K562 (cell line): ENCODE data around the gene FAM111B. TPM values are rescaled to one million over a fixed set of nuclear protein-coding genes. Genes with fewer than 3 reads are reported as not detected.

ENCODE experiments used
- BRCA1 ChIP-seq, 2 experiments: fragments of 450-650 bp in 1 of 2; sonication (generic) in 1 of 2; formaldehyde crosslinking in 1 of 2; IDR thresholded peaks; 2 replicates each; pipeline versions ENCODE4 v1.5.0 to v1.6.1; 2017 to 2020; ENCODE audit warnings: mild to moderate bottlenecking in 1 of 2, missing genetic modification reagents in 1 of 2
- CTBP1 ChIP-seq: fragments of 450-650 bp; IDR thresholded peaks from 2 replicates; pipeline ENCODE4 v1.6.1; 2016; ENCODE audit warnings: borderline replicate concordance
- DACH1 ChIP-seq: fragments of 450-650 bp; IDR thresholded peaks from 2 replicates; pipeline ENCODE4 v1.6.1; 2018; ENCODE audit not compliant: partially characterized antibody
- EGR1 ChIP-seq: fragments of 450-650 bp; conservative IDR thresholded peaks from 2 replicates; pipeline ENCODE4 v1.6.1; 2017; ENCODE audit warnings: mild to moderate bottlenecking
- ELF4 ChIP-seq: fragments of 450-650 bp; formaldehyde crosslinking; IDR thresholded peaks from 2 replicates; pipeline ENCODE4 v1.4.0; 2022; ENCODE audit warnings: missing genetic modification characterization
- IFI16 ChIP-seq: fragments of 250-450 bp; sonication (Bioruptor Pico); IDR thresholded peaks from 2 replicates; pipeline ENCODE4 v2.1.2; 2022; ENCODE audit warnings: mild to moderate bottlenecking, inconsistent platforms
- MAFK ChIP-seq: IDR thresholded peaks from 2 replicates; pipeline ENCODE4 v1.6.1; 2011; ENCODE audit warnings: low read length, improper control_type of control experiment
- MTA1 ChIP-seq: fragments of 450-650 bp; IDR thresholded peaks from 2 replicates; pipeline ENCODE4 v1.6.1; 2017; ENCODE audit warnings: borderline replicate concordance
- NCOA6 ChIP-seq: fragments of 450-650 bp; IDR thresholded peaks from 2 replicates; pipeline ENCODE4 v1.6.1; 2017; ENCODE audit warnings: mild to moderate bottlenecking
- NR3C1 ChIP-seq: sonication (generic); formaldehyde crosslinking; IDR thresholded peaks from 2 replicates; pipeline ENCODE4 v1.8.1; 2022; ENCODE audit warnings: missing genetic modification reagents
- NR4A1 ChIP-seq, 2 experiments: fragments of 250-450 bp in 1 of 2; fragments of 450-650 bp in 1 of 2; sonication (Bioruptor Pico) in 1 of 2; IDR thresholded peaks; 2 replicates each; pipeline versions ENCODE4 v1.4.0 to v1.6.1; 2016 to 2020; ENCODE audit warnings: mild to moderate bottlenecking in 2 of 2, missing compliant biosample characterization in 1 of 2, missing genetic modification characterization in 1 of 2, moderate library complexity in 1 of 2
- POLR2B ChIP-seq: fragments of 450-650 bp; IDR thresholded peaks from 2 replicates; pipeline ENCODE4 v1.6.1; 2018; ENCODE audit warnings: low read depth; ENCODE audit not compliant: partially characterized antibody
- RBFOX2 ChIP-seq: fragments of 200-400 bp; formaldehyde crosslinking; IDR thresholded peaks from 2 replicates; pipeline ENCODE4 v1.6.1; 2017; ENCODE audit warnings: low read depth, mild to moderate bottlenecking, low read length, moderate library complexity
- RFX1 ChIP-seq: fragments of 450-650 bp; IDR thresholded peaks from 2 replicates; pipeline ENCODE4 v1.6.1; 2016; ENCODE audit warnings: mild to moderate bottlenecking, moderate library complexity
- RHOXF2B ChIP-seq: fragments of 250-450 bp; sonication (Bioruptor Pico); conservative IDR thresholded peaks from 2 replicates; pipeline ENCODE4 v1.5.1; 2021
- SNAPC5 ChIP-seq: fragments of 250-450 bp; sonication (Bioruptor Pico); IDR thresholded peaks from 2 replicates; pipeline ENCODE4 v1.8.0; 2021; ENCODE audit warnings: moderate library complexity, mild to moderate bottlenecking, inconsistent platforms
- TCF7L2 ChIP-seq: fragments of 150-350 bp; IDR thresholded peaks from 2 replicates; pipeline ENCODE4 v1.6.1; 2016; ENCODE audit warnings: low read depth, mild to moderate bottlenecking, low read length, moderate library complexity
- TGIF2 ChIP-seq: sonication (generic); formaldehyde crosslinking; IDR thresholded peaks from 2 replicates; pipeline ENCODE4 v1.8.1; 2022; ENCODE audit warnings: mild to moderate bottlenecking, missing genetic modification reagents, moderate library complexity
- U2AF2 ChIP-seq: fragments of 200-400 bp; formaldehyde crosslinking; optimal IDR thresholded peaks from 2 replicates; pipeline ENCODE3; 2017; ENCODE audit warnings: low read depth, mild to moderate bottlenecking, low read length
- ZEB2 ChIP-seq: fragments of 450-650 bp; IDR thresholded peaks from 2 replicates; pipeline ENCODE4 v1.6.1; 2016
- ZNF143 ChIP-seq: sonication (generic); formaldehyde crosslinking; IDR thresholded peaks from 2 replicates; pipeline ENCODE4 v1.9.0; 2022; ENCODE audit warnings: mild to moderate bottlenecking, missing genetic modification reagents
- ZNF23 ChIP-seq: fragments of 250-450 bp; sonication (Bioruptor Pico); IDR thresholded peaks from 2 replicates; pipeline ENCODE4 v1.4.0; 2020; ENCODE audit warnings: mild to moderate bottlenecking
- ZNF3 ChIP-seq: fragments of 250-450 bp; sonication (Bioruptor Pico); IDR thresholded peaks from 2 replicates; pipeline ENCODE4 v1.5.0; 2021; ENCODE audit warnings: mild to moderate bottlenecking, moderate library complexity
- ZNF316 ChIP-seq: fragments of 450-650 bp; IDR thresholded peaks from 2 replicates; pipeline ENCODE4 v1.6.1; 2016
- ZNF431 ChIP-seq: sonication (generic); formaldehyde crosslinking; IDR thresholded peaks from 2 replicates; pipeline ENCODE4 v1.8.0; 2022; ENCODE audit warnings: mild to moderate bottlenecking, missing genetic modification reagents
- ZNF551 ChIP-seq: fragments of 250-450 bp; sonication (Bioruptor Pico); IDR thresholded peaks from 2 replicates; pipeline ENCODE4 v1.5.0; 2021; ENCODE audit warnings: mild to moderate bottlenecking, moderate library complexity
- ZNF668 ChIP-seq: fragments of 250-450 bp; sonication (Bioruptor Pico); IDR thresholded peaks from 2 replicates; pipeline ENCODE4 v1.8.0; 2022; ENCODE audit warnings: mild to moderate bottlenecking, inconsistent platforms
- polyA plus RNA-seq, 8 experiments: library from polyadenylated mRNA; depleted of rRNA in 4 of 8; stranded (reverse) in 5 of 8; unstranded in 3 of 8; fragments of >200 nt; fragmentation: Nextera tagmentation in 2 of 8; fragmentation: Illumina TruSeq in 1 of 8; extraction: Ambion mirVana in 2 of 8; extraction: Trizol in 1 of 8; gene quantifications; 2 replicates each; pipeline versions ENCODE4 v1.2.1 to v1.2.3, GENCODE V29; 2011 to 2014; ENCODE audit warnings: inconsistent platforms in 1 of 8, missing spikeins in 1 of 8
- total RNA-seq, 7 experiments: library from RNA; depleted of rRNA in 6 of 7; stranded (reverse); fragments of >200 nt in 6 of 7; fragmentation: Illumina TruSeq in 2 of 7; extraction: Trizol in 2 of 7; gene quantifications; 2 replicates each; pipeline versions ENCODE4 v1.2.1 to v1.2.3, GENCODE V29; 2011 to 2021; ENCODE audit warnings: low replicate concordance in 1 of 7
- TF ChIP-seq, protein P1 (sequence below): fragments of 250-450 bp; sonication (Bioruptor Pico); IDR thresholded peaks from 2 replicates; pipeline ENCODE4 v1.4.0; 2020; ENCODE audit warnings: borderline replicate concordance
- TF ChIP-seq, protein P2 (sequence below): fragments of 200-400 bp; formaldehyde crosslinking; IDR thresholded peaks from 2 replicates; pipeline ENCODE4 v1.6.1; 2017; ENCODE audit warnings: mild to moderate bottlenecking, low read depth, low read length, moderate library complexity

FAM111B gene
- total and polyA plus RNA-seq, 9 of the 15 experiments (the other 6 are each of a cell fraction or from before 2014, with no cell fraction given): 0.01 to 0.33 (median 0.06) TPM; not detected in 5

DNA sequence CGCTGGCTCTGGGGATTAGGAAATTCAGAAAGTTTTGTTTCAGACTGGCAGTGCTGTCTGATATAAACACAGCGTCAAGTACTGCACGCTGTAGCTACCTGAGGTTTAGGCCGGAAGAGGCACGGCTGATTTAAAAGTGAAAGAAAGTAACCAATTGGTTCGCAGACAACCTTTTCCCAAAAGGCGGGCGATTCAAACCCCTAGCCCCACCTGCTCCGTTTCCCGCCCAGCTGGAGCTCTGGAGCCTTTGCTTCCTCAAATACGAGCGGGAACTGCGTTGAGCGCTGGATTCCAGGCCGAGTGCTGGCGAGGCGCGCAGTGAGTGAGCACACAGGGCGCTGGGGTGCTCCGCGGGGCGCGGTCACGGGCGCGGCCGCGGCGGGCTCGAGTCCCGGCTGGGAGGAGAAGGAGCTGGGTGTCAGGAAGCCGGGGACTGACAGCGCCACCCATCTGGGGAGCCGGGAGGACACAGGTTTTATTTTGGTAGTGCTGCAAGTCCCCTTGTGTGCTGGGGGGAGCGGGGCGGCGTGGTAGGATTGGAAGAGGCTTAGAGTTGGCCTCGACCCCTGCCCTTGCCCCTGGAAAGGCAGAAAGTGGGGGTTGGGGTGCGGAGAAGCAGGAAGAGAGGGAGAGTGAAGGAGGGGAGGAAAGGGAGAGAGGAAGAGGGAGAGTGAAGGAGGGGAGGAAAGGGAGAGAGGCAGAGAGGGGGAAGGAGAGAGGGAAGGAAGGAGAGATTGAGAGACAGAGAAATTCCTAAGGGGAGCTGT, 37.7 kb downstream of the FAM111B start (continued):
- TF ChIP-seq BRCA1 (IDR thresholded peaks at IDR 0.05): no peak
- no peak; the same call in 1 of the 2 replicates for TF ChIP-seq BRCA1 (CRISPR knock-in tag; IDR thresholded peaks at IDR 0.05)
- no peak for TF ChIP-seq IFI16 (CRISPR knock-in tag)
- no peak for TF ChIP-seq NR4A1 (CRISPR knock-in tag; IDR thresholded peaks at IDR 0.05)
- TF ChIP-seq NR4A1 (tag; IDR thresholded peaks at IDR 0.05): no peak
- no peak for TF ChIP-seq DACH1
- no peak for TF ChIP-seq ZNF23 (CRISPR knock-in tag)
- no peak for TF ChIP-seq U2AF2
- no peak for TF ChIP-seq RFX1
- TF ChIP-seq ZNF551 (CRISPR knock-in tag): no peak
- TF ChIP-seq, protein P1, sequence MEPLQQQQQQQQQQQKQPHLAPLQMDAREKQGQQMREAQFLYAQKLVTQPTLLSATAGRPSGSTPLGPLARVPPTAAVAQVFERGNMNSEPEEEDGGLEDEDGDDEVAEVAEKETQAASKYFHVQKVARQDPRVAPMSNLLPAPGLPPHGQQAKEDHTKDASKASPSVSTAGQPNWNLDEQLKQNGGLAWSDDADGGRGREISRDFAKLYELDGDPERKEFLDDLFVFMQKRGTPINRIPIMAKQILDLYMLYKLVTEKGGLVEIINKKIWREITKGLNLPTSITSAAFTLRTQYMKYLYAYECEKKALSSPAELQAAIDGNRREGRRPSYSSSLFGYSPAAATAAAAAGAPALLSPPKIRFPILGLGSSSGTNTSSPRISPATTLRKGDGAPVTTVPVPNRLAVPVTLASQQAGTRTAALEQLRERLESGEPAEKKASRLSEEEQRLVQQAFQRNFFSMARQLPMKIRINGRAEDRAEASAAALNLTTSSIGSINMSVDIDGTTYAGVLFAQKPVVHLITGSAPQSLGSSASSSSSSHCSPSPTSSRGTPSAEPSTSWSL (CRISPR knock-in tag): no peak
- peak; percentile 93; the same call in 1 of the 2 replicates for TF ChIP-seq TGIF2 (CRISPR knock-in tag)
- peak; percentile 90 for TF ChIP-seq RBFOX2
- TF ChIP-seq ZNF143 (CRISPR knock-in tag): no peak
- TF ChIP-seq CTBP1: peak; percentile 60
- TF ChIP-seq, protein P2, sequence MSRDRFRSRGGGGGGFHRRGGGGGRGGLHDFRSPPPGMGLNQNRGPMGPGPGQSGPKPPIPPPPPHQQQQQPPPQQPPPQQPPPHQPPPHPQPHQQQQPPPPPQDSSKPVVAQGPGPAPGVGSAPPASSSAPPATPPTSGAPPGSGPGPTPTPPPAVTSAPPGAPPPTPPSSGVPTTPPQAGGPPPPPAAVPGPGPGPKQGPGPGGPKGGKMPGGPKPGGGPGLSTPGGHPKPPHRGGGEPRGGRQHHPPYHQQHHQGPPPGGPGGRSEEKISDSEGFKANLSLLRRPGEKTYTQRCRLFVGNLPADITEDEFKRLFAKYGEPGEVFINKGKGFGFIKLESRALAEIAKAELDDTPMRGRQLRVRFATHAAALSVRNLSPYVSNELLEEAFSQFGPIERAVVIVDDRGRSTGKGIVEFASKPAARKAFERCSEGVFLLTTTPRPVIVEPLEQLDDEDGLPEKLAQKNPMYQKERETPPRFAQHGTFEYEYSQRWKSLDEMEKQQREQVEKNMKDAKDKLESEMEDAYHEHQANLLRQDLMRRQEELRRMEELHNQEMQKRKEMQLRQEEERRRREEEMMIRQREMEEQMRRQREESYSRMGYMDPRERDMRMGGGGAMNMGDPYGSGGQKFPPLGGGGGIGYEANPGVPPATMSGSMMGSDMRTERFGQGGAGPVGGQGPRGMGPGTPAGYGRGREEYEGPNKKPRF: no peak
- no peak for TF ChIP-seq ZNF668 (CRISPR knock-in tag)
- TF ChIP-seq ELF4 (CRISPR knock-in tag): peak; percentile 66; the same call in 1 of the 2 replicates
- no peak for TF ChIP-seq RHOXF2B (CRISPR knock-in tag)
- TF ChIP-seq ZNF316: no peak
- peak; percentile 62; the same call in 1 of the 2 replicates for TF ChIP-seq ZEB2
- TF ChIP-seq TCF7L2: no peak
- no peak for TF ChIP-seq ZNF3 (CRISPR knock-in tag)
- TF ChIP-seq ZNF431 (CRISPR knock-in tag): peak; percentile 95
- no peak for TF ChIP-seq MTA1
- TF ChIP-seq MAFK: no peak
- TF ChIP-seq NCOA6: no peak
- peak; percentile 28 for TF ChIP-seq POLR2B
- peak; percentile 92 for TF ChIP-seq NR3C1 (CRISPR knock-in tag)
- TF ChIP-seq SNAPC5 (CRISPR knock-in tag): no peak
- TF ChIP-seq EGR1: no peak
